ENCODE measurements around the gene ING5.

ING5 gene

DNA sequence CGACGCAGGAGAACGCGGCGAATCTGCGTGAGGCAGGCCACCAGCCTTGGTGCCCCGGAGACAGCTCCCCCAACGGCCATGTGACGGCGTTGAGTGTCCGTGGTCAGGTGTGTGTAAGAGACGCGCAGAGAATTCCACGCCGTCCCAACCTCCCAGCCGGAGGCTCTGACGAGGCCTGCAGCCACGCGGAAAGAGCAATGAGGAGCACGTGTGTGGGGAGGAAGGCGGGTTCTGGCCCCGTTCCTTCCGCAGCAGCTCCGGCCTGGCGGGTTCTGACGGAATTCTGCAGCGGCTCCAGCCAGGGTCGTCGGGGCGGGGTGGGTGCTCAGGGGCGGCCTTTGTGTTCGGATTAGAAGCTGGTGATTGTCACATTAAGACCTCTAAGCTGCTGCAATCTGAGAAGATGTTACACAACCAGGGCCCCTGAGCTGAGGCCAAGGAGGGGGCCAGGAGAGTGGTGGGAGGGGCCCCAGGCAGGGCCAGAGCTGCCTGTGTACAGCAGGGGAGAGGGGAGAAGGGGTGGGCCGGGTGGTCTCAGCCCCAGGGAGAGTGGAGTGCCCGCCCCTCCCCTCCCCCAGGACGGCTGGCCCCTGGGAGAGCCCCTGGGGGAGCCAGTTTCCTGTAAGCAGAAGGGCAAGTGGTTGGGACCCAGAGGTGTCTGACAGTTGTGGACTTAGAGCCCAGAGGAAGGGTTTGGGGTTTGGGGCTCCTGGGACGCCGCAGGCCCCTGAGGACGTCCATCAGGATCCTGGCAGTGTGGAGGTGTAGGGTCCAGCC lies 69.6 kb downstream of the ING5 start:
- no peak for DNase-seq (ENCODE audit: low read depth)
- TF ChIP-seq, protein P1, sequence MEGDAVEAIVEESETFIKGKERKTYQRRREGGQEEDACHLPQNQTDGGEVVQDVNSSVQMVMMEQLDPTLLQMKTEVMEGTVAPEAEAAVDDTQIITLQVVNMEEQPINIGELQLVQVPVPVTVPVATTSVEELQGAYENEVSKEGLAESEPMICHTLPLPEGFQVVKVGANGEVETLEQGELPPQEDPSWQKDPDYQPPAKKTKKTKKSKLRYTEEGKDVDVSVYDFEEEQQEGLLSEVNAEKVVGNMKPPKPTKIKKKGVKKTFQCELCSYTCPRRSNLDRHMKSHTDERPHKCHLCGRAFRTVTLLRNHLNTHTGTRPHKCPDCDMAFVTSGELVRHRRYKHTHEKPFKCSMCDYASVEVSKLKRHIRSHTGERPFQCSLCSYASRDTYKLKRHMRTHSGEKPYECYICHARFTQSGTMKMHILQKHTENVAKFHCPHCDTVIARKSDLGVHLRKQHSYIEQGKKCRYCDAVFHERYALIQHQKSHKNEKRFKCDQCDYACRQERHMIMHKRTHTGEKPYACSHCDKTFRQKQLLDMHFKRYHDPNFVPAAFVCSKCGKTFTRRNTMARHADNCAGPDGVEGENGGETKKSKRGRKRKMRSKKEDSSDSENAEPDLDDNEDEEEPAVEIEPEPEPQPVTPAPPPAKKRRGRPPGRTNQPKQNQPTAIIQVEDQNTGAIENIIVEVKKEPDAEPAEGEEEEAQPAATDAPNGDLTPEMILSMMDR (IDR thresholded peaks at IDR 0.05; ENCODE audit: low read depth, low read length, missing control alignments): no peak
- H3K4me3 ChIP-seq (ENCODE audit: low read depth, low read length): no peak overlapping the region
- in situ Hi-C loops (cut with HindIII; ENCODE audit: low sequenced_read_pairs): no loop called here

DNA sequence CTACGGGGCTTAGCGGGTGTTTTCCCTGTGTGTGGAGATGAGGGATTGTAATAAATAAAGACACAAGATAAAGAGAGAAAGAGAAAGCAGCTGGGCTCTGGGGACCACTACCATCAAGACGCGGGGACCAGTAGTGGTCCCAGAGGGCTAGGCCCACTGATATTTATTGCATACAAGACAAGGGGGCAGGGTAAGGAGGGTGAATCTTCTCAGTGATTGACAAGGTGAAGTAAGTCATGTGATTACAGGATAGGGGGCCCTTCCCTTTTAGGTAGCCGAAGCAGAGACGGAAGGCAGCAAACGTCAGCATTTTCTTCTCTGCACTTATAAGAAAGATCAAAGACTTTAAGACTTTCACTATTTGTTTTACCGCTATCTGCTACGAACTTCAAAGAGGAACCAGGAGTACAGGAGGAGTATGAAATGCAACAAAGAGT lies 70.2 kb downstream of the ING5 start:
- no peak for DNase-seq (ENCODE audit: low read depth)
- TF ChIP-seq, protein P1 (IDR thresholded peaks at IDR 0.05; ENCODE audit: low read depth, low read length, missing control alignments): no peak
- H3K4me3 ChIP-seq (ENCODE audit: low read depth, low read length): no peak overlapping the region
- in situ Hi-C loops (cut with HindIII; ENCODE audit: low sequenced_read_pairs): no loop called here

DNA sequence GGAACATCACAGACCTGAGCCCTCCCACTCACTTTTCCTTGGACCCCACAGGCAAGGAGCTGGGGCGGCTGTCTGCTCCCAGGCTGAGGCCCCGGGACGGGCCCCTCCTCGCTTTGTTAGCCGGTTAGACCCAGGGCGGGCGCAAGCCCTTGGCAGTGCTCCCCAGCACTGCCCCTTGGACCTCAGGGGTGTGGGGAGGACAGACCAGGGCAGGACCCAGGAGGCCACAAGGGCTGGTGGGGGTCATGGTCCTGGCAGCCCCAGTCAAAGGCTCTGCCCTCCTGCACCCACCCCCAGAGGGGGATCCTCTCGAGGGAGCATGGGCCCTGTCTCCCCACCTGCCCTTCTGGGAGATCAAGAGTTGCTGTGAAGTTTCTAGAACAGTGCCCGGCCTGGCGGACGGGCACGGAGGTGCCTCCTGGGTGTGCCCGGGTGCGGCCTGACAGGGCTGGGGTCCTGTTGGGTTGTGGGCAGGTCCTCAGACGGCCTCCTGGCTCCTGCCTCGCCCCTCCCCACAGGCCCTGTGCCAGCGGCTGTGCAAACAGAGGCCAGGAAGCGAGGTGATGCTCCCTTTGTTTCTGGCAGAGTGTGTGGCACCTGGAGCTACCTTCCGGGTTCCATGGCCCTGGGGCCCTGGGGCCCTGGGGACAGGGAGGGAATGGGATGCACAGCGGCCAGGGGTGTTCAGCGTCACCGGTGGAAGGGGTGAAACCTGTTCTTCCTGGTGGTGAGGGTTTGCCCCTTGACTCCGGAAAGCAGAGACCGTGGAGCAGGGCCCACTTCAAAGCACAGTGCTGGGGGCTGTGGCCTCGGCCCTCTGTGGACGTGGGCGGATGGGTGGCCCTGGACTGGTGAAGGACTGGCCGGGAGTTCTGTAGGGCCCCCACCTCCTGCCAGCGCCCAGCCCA lies 71.9 kb downstream of the ING5 start:
- H3K4me3 ChIP-seq (ENCODE audit: low read depth, low read length): no peak overlapping the region
- TF ChIP-seq, protein P1 (IDR thresholded peaks at IDR 0.05; ENCODE audit: low read depth, low read length, missing control alignments): no peak
- DNase-seq (ENCODE audit: low read depth): no peak
- in situ Hi-C loops (cut with HindIII; ENCODE audit: low sequenced_read_pairs): no loop called here

DNA sequence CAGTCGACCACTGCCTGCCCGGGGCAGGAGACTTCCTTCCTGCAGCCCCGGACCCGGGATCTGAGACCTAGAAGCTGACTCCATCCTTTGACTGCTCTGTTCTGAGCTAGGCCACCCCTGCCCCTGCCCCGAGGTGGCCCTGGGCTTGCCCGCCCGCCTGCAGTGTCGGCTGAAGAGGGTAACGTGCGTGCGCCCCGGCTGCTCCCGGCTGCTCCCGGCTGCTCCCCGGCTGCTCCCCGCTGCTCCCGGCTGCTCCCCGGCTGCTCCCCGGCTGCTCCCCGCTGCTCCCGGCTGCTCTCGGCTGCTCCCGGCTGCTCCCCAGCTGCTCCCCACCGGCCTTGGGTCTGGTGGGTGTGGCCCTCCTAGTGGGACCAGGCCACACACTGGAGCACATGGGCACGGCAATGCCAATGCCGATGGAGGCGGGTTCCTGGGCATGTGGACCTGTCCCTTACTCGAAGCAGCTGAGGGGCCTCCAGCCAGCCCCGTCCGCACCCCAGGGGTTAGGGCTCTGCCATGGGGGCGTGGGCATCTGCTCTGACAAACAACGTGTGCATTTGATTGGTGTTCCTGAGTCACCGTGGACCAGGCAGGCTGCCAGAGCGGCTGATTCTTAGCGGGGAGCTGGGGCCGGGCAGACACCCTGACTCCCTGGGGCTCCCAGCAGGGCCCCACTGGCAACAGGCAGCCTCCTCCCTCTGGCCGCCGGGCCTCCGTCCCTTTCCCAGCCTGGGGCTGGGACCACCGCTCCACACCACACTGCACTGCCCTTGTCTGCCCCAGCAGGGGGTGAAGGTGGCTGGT lies 72.8 kb downstream of the ING5 start:
- DNase-seq (ENCODE audit: low read depth): peak; percentile 6
- TF ChIP-seq, protein P1 (IDR thresholded peaks at IDR 0.05; ENCODE audit: low read depth, low read length, missing control alignments): no peak
- in situ Hi-C loops (cut with HindIII; ENCODE audit: low sequenced_read_pairs): no loop called here
- no peak overlapping the region for H3K4me3 ChIP-seq (ENCODE audit: low read depth, low read length)

DNA sequence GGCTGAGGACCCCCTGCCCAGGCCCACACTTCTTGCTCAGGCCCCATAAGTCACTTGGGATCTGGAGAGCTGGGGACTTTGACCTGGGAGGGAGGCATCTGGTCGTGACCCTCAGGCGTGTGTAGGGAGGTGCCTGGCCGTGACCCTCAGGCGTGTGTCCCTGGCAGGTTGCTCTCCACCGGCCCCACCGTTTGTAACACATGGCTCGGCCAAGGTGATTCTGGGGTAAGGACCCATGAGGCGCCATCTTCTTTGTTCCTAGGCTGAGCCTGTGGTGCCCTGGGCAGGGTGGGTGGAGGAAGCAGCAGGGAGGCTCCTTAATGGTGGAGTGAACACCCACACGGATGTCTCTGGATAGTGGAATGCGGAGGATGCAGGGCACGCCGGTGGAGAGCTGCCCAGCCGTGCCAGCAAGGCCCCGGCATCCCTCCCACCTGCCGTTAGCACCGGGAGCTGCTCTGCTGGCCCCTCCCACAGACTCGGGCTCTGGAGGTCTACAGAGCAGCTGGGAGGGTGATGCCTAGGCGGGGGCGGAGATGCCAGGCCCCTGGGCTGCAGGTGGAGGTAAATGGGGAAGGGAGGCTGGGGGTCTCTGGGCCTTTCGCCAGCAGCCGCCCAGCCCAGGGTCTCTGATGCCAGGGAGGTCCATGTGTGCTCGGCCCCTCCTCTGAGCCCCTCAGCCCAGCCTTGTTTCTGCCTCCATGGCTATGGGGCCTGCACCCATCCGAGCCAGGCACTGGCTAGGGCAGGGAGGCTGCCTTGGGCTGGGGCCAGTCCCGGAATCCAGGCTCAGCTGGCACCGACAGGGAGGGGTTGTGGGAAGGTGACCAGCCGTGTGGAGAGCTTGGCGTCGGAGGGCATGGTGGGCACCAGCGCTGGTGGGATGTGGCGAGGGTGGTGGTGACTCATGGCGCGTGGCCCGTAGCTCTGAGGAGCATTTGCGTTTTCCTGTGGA lies 73.7 kb downstream of the ING5 start:
- no peak overlapping the region for H3K4me3 ChIP-seq (ENCODE audit: low read depth, low read length)

More for the DNA sequence above, 73.7 kb downstream of the ING5 start:
- DNase-seq (ENCODE audit: low read depth): no peak
- TF ChIP-seq, protein P1 (IDR thresholded peaks at IDR 0.05; ENCODE audit: low read depth, low read length, missing control alignments): no peak
- in situ Hi-C loops (cut with HindIII; ENCODE audit: low sequenced_read_pairs): no loop called here
